ENCODE data around the gene LANCL1.

LANCL1 gene

GRCh38 chr2:210387074-210387473 is 89.5 kb downstream of the LANCL1 start:
- DNase-seq, result no peak
